ENCODE results near the gene SP9. TPM values are rescaled to one million over a fixed set of nuclear protein-coding genes. Genes with fewer than 3 reads are reported as not detected.

SP9 gene
- total and polyA plus RNA-seq, 10 of the 15 experiments (the other 5 are each of a cell fraction or from before 2014, with no cell fraction given), result not detected

- WGBS (ENCODE audit: insufficient coverage, insufficient replicate concordance, low lambda C conversion rate, missing lambda C conversion rate), result 48% methylated on average over 55 of the region's 57 CpGs
- Histone ChIP-seq H3K9ac (ENCODE audit: control insufficient read depth, insufficient read depth, low read length) (no peak overlapping the region), H3K4me2 (ENCODE audit: control insufficient read depth, insufficient read depth) (no peak overlapping the region), H3K27ac (ENCODE audit: control insufficient read depth, insufficient read depth) (no peak overlapping the region), H3K27me3 (replicated peaks in 1 of 2; ENCODE audit: control insufficient read depth in 2 of 2, insufficient read depth in 2 of 2, low read length in 1 of 2) (peaks cover 8 to 29% of the 10 kb centered on the region in 2 experiments), H3K4me1 (ENCODE audit: control insufficient read depth, insufficient read depth, low read length) (peaks cover 10% of the 10 kb centered on the region), H3K9me3 (replicated peaks; ENCODE audit: control insufficient read depth, insufficient read depth, low read length) (no peaks in the 10 kb centered on the region), H3K4me3 (no peak overlapping the region), H4K20me1 (ENCODE audit: control insufficient read depth, insufficient read depth) (peaks cover 2% of the 10 kb centered on the region; the same call in 1 of the 2 replicates), H3K36me3 (ENCODE audit: control insufficient read depth in 2 of 2, insufficient read depth in 2 of 2, low read length in 1 of 2) (0 out of 4 replicates have a peak, but pooled peaks cover 0 to 3% of the 10 kb centered on the region in 2 experiments), H2AFZ (ENCODE audit: control insufficient read depth, low read depth, low read length) (no peak overlapping the region), H3K79me2 (ENCODE audit: control insufficient read depth, insufficient read depth, low read length) (no peaks in the 10 kb centered on the region)
- ChIA-PET CTCF (interaction anchor here (0.7 to 2.7 kb wide), 8 partner anchors 19 to 941 kb away, joined by 3 to 11 read pairs (median 4); no protein-coding TSS in a partner anchor), SMC1A (ENCODE audit: uncharacterized antibody, unreplicated experiment) (interaction anchor here (0.6 to 1.2 kb wide), 2 partner anchors 104 to 183 kb away, joined by 3 read pairs; no protein-coding TSS in a partner anchor), POLR2A (no interaction called here), RAD21 (ENCODE audit: unreplicated experiment) (no interaction called here)
- TF ChIP-seq SUZ12 (IDR thresholded peaks at IDR 0.05; ENCODE audit: unreplicated experiment) (peak; percentile 43), NFYA (IDR thresholded peaks at IDR 0.05; ENCODE audit: borderline replicate concordance, low read depth, low read length) (no peak), NFXL1 (IDR thresholded peaks at IDR 0.05; ENCODE audit: borderline replicate concordance) (no peak), RAD21 (IDR thresholded peaks at IDR 0.05; ENCODE audit: insufficient read depth, low read depth, low read length) (no peak), IRF4 (IDR thresholded peaks at IDR 0.05; ENCODE audit: low read depth, low read length) (no peak), BCLAF1 (IDR thresholded peaks at IDR 0.05) (no peak), IRF5 (IDR thresholded peaks at IDR 0.05; ENCODE audit: borderline replicate concordance) (no peak), NFYB (IDR thresholded peaks at IDR 0.05; ENCODE audit: insufficient read depth, low read depth, low read length) (no peak)
- no peak for ATAC-seq
- FAIRE-seq, result no peak
- no TSS peak for BruUV-seq (replicated peaks)
- intact Hi-C loops (cut with micrococcal nuclease; ENCODE audit: unreplicated experiment) (loop anchor here (5.0 to 10.0 kb wide), 5 partner anchors 202 to 1317 kb away; no protein-coding TSS in a partner anchor), in situ Hi-C loops (cut with MboI) (loop anchor here (5.0 kb wide), 2 partner anchors 187 to 942 kb away; no protein-coding TSS in a partner anchor)
- no peak for DNase-seq (ENCODE audit: low read depth, low spot score)
Observed at GRCh38 chr2:174343623-174344455, 9.1 kb downstream of the SP9 start.

Measured in GM12878 (cell line).